Measurements from ENCODE around the gene PIM3.

PIM3 gene

GRCh38 chr22:49991907-49992533 lies 31.4 kb downstream of the PIM3 start:
- no peak for DNase-seq (ENCODE audit: low read depth)

DNA sequence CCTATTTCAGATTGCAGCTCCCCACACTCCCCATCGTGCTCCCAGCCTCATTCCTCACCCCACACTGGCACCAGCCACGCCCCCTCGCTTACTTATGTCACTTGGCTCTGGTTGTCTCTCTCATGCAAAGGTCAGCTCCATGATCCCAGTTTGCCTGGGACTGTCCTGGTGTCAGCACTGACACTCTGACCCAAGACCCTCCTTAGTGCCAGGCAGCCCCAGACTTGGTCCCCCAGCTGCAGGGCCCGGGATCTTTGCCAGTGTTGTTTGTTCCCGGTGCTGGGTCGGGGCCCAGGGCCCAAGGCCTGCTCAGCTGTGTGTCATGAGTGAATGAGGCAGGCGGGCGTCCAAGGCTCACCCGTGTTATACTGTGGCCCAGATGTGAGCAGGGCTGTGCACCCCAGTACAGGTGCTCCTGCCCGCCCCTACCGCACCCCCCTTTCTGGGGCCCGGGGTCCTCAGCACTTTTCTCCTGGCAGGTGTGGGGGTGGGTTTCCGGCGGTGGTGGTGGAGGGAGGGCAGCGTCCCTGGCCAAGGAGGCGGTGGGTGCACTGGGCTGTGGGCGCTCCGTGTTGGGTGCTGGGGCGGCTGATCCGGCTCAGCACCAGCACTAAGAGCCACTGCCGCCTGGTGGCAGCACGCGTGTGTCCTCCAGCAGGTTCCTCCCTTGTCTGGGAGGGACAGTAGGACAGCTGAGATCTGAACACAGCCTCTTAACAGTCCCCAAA lies 32.5 kb downstream of the PIM3 start:
- DNase-seq (ENCODE audit: low read depth): peak; percentile 29

DNA sequence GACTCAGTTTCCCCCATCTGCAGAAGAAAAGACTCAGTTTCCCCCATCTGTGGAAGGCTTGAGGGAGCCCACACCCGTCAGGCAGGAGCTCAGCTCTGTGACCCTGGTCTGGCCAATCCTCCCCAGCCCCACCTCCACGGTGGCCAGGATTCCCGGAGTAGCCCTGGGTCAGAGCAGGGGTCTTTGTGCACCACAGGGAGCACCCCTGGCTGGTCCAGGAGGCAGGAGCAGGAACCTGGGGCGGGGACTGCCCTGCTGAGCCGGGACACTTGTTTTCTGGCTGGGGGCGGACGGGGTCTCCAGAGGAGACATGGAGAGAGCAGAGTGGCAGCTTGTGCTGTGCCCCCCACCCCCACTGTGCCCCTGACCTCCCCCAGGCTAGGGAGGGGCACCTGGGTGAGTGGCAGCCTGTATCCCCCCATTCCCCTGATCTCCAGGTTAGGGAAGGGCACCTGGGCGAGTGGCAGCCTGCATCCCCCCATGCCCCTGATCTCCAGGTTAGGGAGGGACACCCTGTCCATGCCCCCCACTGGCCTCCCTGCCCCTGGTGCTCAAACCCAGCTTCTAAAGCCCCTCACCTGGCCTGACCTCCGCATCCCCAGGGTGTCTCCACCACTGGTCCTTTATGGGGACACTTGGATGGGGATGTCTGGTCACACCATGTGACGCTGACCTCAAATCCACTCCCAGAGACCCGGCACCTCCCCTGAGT lies 33.2 kb downstream of the PIM3 start:
- DNase-seq (ENCODE audit: low read depth): no peak

GRCh38 chr22:49994361-49995040 lies 33.9 kb downstream of the PIM3 start:
- no peak for DNase-seq (ENCODE audit: low read depth)

- DNase-seq (ENCODE audit: low read depth): no peak
These were observed 34.4 kb downstream of the PIM3 start for GRCh38 chr22:49995041-49995360.

DNA sequence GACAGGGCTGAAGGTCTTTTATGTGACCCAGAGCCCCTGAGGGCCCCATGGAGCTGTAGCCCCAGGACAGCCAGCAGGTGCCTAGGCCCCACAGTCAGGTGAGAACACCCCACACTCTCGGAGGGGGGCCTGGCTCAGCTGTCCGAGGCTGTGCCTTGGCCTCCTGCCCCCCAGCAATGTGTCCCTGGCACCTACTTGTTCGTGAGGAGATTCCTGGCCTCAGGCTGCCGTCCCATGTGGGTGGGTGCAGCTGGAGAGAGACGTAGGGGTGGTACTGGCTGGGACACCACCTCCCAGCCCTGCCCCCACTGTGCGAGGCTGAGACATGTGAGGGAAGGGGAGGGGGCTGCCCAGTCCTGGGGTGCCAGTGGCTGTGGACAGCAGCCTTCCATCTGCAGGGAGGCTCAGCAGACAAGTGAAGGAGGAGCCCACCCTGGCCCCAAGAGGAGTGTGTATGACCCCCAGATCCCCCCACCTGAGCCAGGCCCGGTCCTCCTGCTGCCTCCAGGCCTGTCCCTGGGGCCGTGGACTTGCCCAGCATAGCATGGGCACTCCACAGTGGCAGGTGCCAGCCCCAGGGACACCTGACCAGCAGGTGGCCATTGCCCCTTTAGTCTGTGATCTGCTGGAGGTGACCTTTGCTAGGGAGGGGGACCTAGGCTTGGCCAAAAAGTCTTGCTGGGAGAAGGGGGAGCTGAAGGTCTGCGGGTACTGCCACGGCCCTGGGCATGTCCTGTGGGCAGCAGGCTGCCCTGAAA lies 35.0 kb downstream of the PIM3 start:
- no peak for DNase-seq (ENCODE audit: low read depth)

- no peak for DNase-seq (ENCODE audit: low read depth)
These were observed 35.5 kb downstream of the PIM3 start for GRCh38 chr22:49996119-49996517.

DNA sequence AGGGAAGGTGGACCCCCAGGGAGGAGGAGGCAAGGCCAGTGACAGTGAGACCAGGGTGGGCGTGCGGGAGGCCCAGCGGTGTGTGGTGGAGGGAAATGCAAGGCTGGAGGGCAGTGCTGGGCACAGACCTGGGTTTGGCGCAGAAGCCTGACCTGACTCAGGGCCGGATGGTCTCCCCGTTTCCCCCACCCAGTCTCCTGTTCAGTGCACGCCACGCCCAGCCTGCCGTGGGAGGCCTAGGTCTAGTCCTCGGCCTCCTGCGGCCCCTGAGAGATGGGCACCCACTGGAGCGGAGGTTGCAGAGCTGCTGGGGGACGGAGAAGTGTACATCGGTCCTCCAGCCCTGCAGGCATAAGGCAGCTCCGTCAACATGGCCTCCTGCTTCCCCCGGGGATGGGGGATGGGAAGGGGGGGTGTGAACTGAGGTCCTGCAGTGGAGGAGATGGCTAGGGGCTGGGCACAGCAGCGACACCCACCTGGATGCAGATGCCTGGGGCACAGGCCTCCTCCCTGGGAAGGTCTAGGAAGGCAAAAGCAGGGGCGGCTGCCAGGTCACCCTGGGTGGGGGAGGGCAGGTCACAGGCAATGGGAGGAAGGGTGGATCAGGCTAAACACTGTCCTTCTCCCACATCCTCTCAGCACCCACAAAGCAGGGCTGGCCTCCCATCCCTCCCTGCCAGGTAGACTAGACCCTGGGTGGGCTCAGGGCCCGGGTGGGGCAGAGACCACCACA lies 36.1 kb downstream of the PIM3 start:
- DNase-seq (ENCODE audit: low read depth): no peak

GRCh38 chr22:49997251-49997599 lies 36.7 kb downstream of the PIM3 start:
- DNase-seq (ENCODE audit: low read depth): no peak

DNA sequence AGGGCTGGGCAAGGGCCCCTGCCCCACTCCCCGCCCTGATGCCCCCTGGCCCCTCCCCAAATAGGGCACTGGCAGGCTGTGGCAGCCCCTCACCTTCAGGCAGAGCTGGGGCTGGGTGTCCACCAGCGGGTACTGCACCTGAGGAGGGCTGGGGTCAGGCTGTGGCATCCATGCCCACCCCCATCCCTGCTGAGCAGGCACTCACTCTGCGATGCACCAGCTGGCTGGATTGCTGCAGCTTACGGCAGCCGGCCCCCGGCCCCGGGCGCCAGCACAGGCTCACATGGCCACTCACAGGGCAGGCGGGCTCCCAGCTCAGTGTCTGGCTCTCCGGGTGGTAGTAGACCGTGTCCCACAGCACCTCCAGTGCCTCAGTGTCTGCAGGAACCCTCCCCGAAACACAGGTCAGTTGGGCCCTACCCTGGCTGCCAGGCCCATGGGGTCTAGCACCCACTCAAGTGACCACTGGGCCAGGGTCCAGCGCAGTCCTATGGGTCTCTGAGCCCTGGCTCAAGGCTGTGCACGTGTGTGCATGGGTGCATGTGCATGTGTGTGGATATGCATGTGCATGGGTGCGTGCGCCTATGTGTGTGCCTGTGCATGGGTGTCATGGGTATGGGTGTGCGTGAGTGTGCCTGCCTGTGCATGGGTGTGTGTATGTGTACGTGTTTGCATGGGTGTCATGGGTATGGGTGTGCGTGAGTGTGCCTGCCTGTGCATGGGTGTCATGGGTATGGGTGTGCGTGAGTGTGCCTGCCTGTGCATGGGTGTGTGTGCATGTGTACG lies 37.6 kb downstream of the PIM3 start:
- DNase-seq (ENCODE audit: low read depth): no peak

DNA sequence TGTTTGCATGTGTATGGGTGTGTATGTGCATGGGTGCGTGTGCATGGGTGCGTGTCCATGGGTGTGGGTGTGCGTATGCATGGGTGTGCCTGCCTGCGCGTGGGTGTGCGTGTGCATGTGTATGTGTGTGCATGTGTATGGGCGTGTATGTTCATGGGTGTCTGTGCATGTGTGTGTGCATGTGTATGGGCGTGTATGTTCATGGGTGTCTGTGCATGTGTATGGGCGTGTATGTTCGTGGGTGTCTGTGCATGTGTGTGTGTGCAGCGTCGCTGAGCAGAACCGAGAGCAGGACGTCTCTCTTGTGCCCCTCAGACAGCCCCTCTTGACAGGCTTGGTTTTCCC lies 38.1 kb downstream of the PIM3 start:
- DNase-seq (ENCODE audit: low read depth): no peak

GRCh38 chr22:49999063-49999945 lies 38.7 kb downstream of the PIM3 start:
- DNase-seq (ENCODE audit: low read depth): no peak

- DNase-seq (ENCODE audit: low read depth): no peak
These were observed 39.5 kb downstream of the PIM3 start for GRCh38 chr22:49999946-50000586.

DNA sequence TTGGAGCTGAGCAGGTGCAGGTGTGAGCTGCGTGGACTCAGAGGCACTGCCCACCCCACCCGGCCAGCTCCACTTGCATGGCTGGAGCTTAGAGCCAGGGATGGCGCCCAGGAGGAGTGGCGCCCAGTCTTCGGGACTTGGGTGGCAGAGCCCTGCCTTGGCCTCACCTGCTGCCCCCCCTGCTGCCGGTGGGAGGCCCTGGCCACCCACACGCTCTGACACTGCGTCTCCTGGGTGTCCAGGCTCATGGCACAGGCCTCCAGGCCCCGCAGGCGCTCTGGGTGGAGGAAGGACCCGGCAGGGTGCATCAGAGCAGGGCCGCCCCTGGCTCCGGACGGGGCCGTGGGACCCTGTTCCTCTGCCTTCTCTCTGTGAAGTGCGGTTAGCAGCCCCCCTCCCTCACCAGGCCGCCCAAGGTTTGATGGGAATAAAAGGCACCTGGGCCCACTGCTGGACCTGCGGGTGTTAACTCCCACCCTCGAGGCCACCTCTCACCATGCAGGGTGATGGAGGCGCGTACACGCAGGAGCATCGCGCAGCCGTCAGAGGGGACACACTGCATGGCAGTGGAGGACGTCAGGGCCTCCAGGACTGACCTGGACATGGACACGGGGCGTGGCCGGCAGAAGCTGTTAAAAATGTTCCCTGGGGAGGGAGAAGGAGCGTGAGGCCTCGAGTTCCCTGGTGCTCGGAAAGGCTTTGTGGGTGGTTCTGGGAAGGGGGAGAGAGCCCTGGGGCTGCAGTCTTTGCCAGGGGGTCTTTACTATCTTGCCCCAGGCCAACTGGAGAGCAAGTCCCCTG lies 40.2 kb downstream of the PIM3 start:
- no peak for DNase-seq (ENCODE audit: low read depth)

DNA sequence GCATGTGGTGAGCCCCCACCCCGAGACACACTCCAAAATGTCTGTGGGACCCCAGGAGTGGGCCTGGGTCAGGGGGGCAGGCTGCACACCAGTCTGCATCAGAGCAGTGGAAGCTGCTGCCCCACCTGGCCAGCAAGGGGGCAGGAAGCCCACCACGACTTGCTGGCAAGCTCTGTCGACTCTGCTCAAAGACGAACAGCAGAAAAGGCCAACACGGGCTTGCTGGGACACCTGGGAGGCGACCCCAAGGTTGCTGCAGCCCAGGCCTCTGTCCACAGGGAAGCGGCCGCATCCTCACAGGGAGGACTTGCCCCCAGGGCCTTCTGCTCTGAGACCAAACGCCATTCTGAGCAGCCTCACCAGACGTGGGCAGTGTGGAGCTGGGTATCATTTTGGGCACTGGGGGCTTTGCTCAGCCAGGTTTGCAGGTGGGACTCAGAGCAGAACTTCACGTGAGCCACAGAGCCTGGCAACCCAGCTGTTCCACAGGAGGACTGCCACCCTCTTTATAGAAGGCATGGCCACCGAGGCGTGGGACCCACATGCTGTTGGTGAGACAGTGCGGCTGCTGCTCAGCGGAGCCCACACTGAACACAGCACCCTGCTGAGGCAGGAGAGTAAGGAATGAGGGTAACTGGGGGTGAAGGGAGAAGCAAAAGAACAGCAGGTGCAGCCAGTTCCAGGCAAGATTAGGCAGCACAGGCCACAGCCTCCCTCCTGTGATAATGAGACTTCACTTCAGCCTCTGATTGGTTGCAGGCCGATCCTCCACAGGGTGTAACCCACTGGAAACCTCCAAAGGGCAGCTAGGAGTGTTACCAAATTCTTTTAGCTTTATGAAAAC lies 41.0 kb downstream of the PIM3 start:
- DNase-seq (ENCODE audit: low read depth): no peak

DNA sequence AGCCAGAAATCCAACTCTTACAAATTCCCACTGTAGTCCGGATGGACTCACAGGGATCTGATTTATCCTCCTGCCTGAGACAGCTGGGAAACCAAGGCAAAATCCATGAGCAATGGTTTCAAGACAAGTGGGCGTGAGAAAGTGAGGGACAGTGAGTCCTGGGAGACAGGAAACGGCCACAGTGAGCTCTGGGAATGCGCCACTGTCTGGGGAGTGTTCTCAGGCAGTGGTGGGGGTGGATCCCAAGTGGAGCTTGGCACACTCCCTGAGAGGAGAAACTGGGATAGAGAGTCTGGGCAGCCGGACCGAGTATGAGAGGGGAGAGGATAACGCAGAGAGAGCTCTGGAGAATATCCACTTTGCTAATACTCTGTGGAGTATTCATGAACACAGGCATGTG lies 42.2 kb downstream of the PIM3 start:
- DNase-seq (ENCODE audit: low read depth): peak; percentile 36

GRCh38 chr22:50004918-50005317 lies 44.3 kb downstream of the PIM3 start:
- DNase-seq (ENCODE audit: low read depth): no peak
